IPS DF 4.7 (cell line): ENCODE results near the gene RAD9B.
"Not testable (repeated sequence)": the region's sequence is repeated elsewhere in the genome, so short reads cannot be mapped to it uniquely, and the experiment has no call there.

Source experiments
- DNase-seq: peaks from one replicate; pipeline ENCODE4 v3.0.0-alpha.2; 2013; ENCODE audit warnings: low spot score; ENCODE audit errors: extremely low read depth

The RAD9B gene

DNA sequence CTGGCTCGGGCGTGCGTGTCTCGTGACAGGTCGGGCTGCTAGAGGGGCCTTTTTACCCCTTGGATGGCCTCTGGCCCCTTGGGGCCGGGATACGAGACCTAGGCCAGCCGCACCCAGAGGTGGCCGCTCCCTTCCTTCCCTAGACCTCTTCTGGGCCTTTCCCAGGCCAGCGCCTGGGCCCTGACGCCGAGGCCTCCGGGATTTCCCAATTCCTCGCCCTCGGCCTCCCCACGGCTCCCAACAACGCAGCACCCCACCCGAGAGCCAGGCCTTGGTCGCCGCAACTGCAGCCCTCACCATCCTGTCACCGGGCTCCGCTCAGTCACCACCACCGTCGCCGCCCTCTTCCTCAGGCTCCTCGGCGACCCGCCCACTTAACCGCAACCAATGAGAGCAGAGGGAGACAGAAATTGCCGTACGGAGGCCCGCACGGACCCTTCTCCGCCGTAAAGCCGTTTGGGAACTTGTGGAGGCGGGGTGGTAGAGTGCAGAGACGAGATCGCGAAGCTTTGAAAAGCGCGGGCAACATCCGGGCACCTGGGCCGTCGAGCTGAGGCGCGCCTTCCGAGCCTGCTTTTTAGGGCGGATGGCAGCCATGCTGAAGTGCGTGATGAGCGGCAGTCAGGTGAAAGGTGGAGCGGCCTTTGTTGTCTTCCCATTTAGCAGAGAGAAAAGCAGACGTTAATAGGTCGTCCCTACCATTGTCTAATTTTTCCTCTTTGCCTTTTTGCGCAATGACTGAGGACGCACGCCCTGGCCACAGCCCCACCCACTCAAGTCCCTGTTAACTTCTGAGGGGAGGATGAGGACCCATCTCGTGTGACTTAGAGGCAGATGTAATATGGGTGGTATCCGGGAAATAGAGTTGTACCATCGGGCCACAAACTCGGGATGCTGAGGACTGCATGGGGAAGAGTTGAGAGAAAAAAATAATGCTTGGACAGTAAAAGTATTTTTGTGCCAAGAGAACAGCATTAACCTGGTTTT is at the start of gene RAD9B, which contains the start of gene VPS29:
TSS of gene RAD9B (plus strand) at position 580 of the 987 bp plus-strand sequence. CDS start at position 587, 7 bp downstream.
TSS of gene VPS29 (minus strand) at position 360 of the 987 bp plus-strand sequence. CDS start at position 300, 60 bp downstream.
- DNase-seq: peak; percentile 98

DNA sequence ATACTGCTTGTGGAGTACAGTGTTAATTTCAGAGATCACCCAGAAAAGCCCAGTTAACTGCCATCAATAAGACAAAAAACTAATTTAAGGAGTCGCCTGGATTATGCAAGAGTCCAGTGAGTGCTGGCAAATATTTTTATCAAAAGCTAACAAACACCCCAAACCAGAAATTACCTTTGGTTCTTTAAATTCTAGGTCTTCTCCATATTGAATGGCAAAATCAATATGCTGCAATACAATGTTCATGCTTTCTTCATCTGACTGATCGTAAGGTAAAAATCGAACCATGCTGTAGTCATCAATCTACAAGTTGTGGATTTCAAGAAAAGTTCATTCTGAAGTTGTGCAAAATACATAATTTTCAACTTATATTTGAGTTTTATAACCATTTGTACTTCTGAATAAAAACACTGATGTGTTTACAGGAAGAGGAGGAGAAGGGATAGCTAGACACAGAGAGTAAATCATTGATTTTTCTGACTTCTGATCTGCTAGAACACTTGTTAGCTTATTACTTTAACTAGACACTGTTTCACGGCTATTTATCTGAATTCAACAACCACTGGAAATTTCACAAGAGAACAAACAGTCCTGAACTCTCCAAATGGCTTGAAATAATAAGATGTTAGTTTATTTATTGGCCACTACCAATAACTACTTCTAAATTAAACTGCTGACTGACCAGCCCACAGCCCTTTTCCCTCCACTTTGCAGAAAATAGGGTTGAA is 48.4 kb upstream of the RAD9B start:
- DNase-seq: no peak

DNA sequence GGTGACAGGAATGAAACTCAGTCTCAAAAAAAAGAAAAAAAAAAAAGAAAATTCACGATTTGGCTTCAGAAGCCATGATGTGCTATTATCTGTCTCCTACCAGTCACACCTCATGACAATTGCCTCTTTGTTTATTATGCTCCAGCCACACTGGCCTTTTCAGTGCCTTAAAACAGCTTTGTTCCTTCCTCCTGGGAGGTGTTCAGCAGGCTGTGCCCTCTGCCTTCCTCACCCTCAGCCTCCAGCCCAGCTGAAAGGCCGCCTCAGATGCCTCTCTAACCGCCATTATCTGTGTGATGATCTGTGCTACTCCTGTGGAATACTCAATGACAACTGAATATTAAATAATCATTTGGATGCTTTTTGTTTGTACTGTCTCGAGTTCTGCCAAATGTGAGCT is 43.4 kb upstream of the RAD9B start:
- no peak for DNase-seq

DNA sequence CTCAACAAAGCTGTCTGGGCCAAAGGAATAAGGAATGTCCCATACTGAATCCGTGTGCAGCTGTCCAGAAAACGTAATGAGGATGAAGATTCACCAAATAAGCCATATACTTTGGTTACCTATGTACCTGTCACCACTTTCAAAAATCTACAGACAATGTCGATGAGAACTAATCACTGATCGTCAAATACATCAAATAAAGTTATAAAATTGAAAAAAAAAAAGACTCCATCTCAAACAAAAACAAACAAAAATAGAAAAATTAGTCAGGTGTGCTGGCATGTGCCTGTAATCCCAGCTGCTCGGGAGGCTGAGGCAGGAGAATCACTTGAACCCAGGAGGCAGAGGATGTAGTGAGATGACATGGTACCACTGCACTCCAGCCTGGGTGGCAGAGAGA is 40.9 kb upstream of the RAD9B start:
- not testable (repeated sequence) for DNase-seq

DNA sequence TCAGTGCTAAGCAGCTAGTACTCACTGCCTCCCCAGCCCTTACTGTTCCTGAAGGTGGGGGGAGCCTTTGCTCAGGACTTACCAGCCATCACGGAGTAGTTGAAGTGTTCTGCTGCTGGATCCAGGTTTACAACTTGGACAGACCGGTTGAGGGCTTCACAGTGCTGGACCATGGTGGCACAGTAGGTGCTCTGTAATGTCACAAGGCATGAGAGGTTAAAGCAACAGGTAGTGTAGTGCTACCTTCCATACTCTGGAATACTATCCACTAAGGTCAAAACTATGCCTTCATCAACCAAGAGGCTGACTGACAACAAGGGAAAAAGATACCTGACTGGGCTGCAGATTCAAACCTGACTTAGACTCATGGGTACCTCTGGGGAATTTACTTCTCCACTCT is 37.1 kb upstream of the RAD9B start:
- no peak for DNase-seq

DNA sequence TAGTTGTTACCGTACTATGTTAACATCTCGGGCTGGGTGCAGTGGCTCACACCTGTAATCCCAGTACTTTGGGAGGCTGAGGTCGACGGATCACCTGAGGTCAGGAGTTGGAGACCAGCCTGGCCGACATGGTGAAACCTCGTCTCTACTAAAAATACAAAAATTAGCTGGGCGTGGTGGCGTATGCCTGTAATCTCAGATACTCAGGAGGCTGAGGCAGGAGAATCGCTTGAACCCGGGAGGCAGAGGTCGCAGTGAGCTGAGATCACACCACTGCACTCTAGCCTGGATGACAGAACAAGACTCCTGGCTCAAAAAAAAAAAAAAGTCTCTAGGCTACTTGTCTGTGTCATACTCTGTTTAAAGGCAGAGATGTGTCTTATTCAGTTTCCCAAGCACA is 36.4 kb upstream of the RAD9B start:
- DNase-seq: not testable (repeated sequence)

DNA sequence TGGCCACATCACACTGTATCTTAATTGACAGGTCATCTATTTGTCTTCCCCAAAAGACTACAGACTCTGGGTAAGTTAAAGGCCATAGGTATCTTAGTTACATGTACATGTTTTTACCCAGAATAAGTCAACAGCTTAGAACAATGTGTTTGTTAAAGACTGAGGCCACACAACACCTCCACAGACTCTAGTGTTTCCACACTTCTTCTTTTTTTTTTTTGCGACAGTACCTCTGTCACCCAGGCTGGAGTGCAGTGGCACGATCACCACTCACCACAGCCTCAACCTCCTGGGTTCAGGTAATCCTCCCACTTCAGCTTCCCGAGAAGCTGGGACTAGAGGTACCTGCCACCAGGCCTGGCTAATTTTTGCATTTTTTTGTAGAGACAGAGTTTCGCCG is 35.3 kb upstream of the RAD9B start:
- no peak for DNase-seq

DNA sequence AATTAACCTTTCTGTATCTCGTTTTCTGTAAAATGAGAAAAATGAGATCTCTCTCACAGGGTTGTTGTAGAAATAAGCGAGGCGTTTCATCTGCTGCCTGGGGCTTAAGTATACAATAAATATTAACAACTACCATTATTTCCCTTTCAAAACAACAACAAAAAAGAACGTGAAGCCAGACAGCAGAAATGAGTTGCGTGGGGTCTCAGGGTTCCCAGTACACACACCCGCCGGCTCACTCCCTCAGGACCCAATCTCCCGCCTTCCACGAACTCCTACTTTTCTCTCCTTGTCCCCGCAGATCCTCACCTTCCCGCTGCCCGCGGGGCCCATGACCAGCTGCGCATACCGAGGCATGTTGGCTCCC is 34.3 kb upstream of the RAD9B start:
- no peak for DNase-seq

DNA sequence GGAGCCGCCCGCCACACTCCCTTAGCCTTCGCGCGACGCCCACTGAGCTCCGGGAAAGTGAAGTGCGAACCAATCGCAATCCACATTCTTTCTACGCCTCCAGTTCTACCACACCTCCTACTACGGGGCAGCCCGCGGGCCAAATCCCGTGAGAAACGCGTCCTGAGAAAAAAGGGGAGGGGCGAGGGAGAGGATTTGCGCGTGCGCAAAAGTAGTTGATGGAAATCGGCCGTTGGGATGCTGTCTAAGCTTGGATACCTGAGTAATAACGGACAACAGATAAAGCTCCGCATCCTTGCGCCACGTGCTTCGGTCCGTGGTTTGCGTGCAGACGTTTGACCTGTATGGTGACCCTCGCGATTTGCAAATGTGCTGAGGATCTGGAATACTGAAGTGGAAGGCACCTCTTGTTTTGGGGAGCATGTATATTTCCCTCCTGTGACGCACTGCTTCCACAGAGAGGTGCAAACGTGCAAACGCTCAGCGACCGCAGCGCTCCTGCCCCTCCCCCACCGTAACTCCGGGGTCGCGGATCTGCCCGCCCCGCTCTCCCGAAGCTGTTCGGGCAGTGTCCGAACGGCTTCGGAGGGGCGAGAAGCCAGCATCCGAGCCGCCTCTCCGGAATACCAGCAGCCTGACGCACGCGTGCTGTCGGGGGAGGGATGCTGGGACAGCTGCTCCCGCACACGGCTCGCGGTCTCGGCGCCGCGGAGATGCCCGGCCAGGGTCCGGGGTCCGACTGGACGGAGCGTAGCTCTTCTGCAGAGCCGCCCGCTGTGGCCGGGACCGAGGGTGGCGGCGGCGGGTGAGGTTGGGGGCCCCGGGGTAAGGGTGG is 33.7 kb upstream of the RAD9B start, which contains the start of the genes FAM216A and GPN3:
TSS of gene FAM216A (plus strand) at position 632 of the 835 bp plus-strand sequence. CDS start at position 663, 31 bp downstream.
TSS of gene GPN3 (minus strand) at position 44 of the 835 bp plus-strand sequence. CDS start 54 bp downstream, outside the sequence.
- DNase-seq: peak; percentile 89

DNA sequence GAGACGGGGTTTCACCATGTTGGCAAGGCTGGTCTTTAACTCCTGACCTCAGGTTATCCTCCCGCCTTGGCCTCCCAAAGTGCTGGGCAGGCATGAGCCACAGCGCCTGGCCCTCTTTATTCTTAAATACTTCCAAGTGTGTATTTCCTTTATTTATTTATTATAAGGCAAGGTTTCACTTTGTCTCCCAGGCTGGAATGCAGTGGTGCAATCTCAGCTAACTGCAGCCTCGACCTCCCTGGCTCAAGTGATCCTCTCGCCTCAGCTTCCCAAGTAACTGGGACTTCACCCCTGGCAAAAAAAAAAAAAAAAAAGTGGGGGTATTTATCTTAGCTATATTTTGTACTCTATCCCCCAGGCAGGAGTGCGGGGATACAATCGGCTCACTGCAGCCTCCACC is 26.7 kb upstream of the RAD9B start:
- DNase-seq: no peak

DNA sequence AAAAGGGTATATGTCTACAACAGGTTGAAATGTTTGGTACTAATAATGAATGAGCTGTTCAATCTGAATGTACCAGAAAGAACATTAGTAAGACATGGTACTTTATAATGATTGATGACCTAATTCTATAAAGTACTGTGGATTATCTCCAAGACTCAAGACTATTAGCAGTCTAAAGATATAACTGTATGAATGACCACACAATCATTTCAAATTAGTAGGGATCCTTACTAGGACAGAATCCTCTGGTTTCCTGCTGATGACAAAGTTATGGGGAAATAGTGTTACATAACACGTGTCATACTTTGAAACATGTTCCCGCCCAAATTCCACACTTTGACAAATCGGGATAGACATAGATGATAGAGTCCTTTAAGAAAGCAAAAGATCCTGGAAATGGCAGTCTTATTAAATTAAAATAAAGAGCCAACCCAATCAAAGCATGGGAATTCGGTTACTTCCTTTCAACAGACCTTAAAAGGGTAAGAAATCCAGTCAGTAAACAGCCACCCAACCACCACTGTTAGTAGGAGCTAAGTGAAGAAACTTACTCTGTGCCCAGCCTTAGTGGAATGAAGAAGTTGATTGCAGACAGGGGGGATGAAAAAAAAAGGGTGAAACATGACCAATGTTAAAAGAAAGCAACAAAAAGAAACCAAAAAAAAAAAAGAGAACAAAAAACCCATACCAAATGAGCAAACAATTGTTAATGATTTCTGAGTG is 3.0 kb upstream of the RAD9B start:
- DNase-seq: no peak

DNA sequence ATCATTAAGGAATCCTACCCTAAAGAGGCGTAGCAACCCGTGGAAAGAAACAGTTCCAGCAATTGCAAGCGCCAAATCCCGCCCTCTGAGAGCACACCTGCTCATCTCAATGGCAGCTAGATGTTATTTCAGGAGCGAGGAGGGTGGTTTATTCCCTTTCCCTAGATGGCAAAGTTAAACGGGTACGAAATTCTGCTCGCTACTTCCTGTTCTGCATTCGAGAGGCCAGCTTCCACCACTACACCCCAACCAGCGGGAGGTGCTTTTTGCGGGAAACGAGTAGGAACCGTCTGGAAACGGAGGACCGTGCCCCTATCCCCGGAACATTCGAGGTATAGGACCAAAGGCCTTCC is 756 bp upstream of the RAD9B start:
- no peak for DNase-seq

DNA sequence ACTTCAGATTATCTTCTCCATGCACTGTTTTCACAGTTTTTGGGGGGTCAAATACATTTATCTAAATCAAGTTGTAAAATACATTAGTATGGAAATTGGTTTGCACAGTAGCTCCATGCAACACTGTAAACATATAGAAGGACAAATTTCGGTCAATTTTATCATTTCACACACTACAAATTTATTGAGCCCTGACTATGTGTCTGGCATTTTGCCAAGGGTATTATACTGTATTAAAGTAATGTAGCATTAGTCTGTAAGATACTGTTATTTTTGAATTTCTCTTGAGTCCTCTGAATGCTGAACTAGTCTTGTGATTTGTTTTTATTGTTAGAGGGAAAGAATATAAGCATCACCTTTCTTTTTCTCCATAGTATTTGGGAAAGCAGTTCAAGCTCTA is 1.3 kb downstream of the RAD9B start:
- no peak for DNase-seq

DNA sequence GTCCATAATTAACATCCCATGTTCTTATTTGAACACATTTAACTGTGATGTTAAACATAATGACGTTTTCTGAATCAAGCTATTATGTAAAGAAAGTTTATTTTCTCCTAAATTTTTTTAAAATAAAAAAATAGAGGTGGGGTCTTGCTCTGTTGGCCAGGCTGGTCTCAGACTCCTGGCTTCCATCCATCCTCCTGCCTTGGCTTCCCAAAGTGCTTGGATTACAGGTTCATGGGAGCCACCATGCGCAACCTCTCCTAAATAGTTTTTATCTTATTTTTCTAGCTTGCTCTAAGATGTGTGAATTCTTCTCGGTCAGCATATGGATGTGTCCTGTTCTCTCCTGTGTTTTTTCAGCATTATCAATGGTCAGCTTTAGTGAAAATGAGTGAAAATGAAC is 3.2 kb downstream of the RAD9B start:
- DNase-seq: no peak

DNA sequence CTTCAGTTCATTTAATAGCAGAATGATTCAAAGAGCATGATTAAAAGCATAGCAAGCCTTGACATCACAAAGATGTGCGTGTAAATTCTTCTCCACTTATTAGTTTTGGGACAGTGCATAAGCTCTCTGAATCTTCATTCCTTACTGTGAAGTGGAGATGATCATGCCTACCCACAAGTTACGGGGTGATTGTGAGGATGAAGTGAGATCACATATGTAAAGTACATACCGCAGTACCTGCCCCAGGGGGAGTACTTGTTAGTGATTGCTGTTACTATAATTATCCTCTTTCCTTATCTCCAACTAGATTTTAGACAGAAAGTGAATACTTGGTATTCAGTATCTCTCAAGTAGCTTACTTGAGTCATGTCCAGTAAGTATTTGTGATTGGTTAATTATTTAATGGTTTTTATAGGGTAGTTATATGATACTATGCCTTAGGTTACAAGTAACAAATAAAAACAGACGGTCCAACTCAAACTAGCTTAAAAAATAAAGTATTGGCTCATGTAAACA is 6.0 kb downstream of the RAD9B start:
- no peak for DNase-seq

DNA sequence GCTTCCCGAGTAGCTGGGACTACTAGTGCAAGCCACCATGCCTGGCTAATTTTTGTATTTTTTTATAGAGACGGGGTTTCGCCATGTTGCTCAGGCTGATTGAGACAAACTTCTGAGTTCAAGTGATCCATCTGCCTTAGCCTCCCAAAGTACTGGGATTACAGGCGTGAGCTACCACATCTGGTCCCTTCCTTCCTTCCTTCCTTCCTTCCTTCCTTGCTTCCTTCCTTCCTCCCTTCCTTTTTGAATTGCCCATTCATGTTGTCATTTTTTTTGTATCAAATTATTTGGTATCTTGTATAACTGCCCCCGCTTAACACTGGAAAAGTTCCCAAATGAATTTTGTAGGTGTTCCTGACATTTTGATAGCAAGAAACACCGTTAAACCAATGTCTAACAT is 11.7 kb downstream of the RAD9B start:
- DNase-seq: no peak

DNA sequence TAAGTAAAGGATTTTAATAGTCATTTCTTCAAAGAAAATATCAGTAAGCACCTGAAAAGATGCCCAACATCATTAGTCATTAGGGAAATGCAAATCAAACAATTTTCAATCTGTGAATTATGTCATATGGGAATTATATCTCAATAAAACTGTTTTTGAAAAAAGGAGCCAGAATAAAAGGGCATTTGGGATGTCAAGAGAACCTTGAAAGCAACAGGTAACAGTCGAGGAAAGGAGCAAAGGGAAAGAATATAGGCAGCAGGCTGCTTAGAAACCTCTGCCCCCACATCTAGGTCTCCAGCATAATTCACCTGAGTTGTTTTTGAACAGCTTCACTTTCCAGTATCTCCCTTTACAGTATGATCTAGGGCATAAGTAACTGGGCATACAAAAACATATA is 12.2 kb downstream of the RAD9B start:
- no peak for DNase-seq

DNA sequence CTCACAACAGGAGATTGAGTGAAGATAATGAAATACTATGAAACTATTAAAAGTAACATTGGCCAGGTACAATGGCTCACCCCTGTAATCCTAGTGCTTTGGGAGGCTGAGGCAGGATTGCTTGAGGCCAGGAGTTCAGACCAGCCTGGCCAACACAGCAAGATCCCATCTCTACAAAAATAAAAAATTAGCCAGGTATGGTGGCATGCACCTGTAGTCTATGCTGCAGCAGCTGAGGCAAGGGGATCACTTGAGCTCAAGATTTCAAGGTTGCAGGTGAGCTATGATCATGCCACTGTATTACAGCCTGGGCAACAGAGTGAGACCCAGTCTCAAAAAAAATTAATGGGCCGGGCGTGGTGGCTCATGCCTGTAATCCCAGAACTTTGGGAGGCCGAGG is 14.9 kb downstream of the RAD9B start:
- DNase-seq: no peak

DNA sequence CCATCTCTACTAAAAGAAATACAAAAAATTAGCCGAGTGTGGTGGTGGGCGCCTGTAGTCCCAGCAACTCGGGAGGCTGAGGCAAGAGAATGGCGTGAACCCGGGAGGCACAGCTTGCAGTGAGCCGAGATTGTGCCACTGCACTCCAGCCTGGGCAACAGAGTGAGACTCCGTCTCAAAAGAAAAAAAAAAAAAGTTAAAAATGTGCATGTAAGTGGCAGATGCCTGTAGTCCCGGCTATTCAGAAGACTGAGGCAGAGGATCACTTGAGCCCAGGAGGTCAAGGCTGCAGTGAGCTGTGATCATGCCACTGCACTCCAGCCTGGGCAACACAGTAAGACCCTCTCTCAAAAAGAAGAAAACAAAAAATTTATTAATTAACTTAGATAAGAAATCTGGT is 15.9 kb downstream of the RAD9B start:
- not testable (repeated sequence) for DNase-seq
